GM12873 (cell line): ENCODE results near the gene CD52.

Experiments used
- TF ChIP-seq, protein P1 (sequence below): IDR thresholded peaks from 2 replicates; pipeline ENCODE4 v1.5.1; 2012; ENCODE audit warnings: low read depth, mild to moderate bottlenecking, moderate library complexity, low read length, control low read depth; ENCODE audit not compliant: insufficient read depth; ENCODE audit errors: missing control alignments

CD52 gene

DNA sequence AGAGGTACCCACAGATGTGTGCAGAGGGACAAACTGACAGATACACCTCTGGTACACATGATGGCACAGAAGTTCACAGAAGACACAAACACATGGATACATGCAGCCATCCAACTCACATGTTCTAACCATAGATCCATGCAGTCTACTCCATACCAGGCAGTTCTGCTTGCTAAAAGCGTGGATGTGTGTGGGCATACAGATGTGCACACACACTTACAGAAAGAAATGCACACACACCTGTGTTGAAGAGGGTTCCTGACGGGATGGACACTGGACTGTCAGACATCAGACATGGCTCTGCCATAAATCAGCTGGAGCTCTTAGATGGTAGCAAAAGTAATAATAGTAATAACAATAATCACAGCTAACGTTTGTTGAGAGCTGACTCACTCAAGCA, 6.8 kb downstream of the CD52 start:
- TF ChIP-seq, protein P1, sequence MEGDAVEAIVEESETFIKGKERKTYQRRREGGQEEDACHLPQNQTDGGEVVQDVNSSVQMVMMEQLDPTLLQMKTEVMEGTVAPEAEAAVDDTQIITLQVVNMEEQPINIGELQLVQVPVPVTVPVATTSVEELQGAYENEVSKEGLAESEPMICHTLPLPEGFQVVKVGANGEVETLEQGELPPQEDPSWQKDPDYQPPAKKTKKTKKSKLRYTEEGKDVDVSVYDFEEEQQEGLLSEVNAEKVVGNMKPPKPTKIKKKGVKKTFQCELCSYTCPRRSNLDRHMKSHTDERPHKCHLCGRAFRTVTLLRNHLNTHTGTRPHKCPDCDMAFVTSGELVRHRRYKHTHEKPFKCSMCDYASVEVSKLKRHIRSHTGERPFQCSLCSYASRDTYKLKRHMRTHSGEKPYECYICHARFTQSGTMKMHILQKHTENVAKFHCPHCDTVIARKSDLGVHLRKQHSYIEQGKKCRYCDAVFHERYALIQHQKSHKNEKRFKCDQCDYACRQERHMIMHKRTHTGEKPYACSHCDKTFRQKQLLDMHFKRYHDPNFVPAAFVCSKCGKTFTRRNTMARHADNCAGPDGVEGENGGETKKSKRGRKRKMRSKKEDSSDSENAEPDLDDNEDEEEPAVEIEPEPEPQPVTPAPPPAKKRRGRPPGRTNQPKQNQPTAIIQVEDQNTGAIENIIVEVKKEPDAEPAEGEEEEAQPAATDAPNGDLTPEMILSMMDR: no peak

DNA sequence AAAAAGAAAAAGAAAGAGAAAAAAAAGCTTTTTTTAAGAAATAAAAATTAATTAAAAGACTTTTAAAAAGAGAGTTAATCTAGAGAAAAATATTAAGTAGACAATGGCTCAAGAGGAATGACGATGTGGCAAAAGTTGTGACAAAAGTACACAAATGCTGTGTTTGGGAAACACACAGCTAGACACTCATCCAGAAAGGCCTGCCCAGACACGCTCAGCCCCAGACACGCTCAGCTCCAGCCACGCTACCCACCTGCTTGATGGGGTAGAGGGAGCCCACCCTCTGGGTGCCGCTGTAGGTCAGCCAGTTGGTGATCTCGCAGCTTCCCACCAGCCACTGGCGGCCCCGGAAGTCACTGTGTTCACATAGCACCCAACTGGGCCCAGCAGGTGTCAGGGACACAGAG, 10.2 kb downstream of the CD52 start:
- TF ChIP-seq, protein P1: no peak

DNA sequence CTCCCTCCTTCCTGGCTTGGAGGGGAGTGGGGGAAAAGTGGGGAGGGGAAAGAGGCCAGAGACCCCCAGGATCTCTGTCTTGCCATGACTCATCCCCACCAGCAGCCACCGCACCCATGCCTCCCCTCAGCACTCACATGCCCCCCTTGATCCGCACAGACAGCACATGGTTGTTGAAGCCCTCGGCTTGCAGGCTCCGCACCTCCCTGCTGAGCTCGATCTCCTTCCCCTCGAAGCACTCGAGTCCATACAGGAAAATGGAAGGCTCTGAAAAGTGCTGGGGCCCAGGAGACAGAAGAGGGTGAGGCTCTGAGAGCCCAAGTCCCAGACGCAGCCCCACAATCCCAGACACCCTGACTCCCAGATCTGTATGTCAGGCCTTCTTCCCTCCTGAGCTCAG, 10.8 kb downstream of the CD52 start:
- TF ChIP-seq, protein P1: no peak

DNA sequence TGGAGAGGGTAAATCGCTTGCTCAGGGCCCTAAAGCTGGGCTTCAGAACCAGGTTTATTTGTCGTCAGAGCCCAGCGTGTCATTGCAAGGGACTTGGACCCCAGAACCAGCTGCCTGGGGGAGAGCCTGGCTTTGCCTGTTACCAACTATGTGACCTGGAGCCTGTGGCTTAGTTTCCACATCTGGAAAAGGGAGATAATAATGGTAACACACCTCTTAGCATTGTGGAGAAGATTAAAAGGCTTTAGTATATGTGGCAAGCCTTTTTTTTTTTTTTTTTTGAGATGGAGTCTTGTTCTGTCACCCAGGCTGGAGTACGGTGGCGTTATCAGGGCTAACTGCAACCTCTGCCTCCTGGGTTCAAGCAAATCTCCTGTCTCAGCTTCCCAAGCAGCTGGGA, 12.5 kb downstream of the CD52 start:
- TF ChIP-seq, protein P1: no peak

DNA sequence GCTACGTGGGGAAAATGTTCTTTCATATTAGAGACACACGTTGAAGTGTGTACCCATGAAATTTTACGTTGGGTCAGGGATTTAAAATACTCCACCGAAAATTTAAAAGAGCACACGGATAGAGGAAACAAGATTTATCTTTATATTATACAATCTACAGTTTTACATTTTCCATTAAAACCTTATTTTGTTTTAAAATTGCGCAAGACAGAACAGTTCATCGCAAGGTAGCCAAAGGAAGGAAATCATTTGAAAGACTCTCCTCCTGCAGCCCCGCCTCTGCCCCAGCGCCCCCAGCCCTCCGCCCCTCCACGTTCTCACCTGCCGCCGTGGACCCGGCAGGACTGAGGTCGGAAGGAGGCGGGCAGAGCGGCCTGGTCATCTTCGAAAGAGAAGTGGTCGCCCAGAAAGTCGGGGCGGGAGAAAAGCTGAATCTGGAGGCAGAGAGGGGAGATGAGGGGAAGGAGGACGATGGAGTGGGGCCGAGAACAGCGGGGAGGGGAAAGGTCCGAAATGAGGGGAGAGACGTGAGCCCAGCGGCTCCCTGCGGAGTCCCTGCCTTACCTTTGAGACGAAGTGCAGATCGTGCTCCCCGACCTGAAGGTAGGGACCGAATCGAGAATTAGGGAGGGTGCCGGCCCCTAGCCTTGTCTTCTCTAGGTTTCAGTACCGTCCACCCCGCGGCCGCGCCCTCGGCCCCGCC, 18.2 kb downstream of the CD52 start:
- TF ChIP-seq, protein P1: no peak

DNA sequence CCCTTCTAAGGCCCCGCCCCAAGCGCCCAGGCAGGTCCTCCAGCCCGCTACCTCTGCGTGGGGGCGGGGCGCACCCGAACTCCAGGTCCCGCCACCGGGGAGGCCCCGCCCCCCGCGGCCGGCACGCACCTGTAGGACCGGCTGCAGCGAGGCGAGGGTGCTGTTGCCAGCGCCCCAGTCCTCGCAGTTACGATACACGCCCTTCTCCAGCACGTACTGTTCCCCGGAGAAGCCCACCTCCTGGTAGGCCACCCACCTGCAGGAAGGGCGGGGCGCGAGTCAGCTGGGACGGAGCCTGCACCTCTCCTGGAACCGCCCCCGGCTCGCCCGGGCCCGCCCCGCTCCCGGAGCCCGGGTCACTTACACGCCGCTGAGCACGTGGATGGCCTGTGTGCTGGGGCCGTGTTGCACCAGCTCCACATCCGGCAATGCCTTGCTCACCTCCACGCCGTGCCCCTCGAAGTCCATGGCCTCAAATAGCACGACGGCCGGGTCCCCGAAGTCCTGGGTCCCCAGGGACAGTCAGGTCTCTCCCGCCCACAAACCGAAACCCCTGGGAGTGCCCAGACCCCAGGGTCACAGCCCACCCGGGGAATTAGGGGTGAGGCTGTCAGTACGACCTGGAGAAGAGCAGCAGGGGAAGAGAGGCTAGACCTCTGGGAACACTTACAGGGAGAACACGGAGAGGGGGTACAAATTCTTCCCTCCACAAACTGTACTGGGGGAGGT, 18.9 kb downstream of the CD52 start:
- TF ChIP-seq, protein P1: no peak

DNA sequence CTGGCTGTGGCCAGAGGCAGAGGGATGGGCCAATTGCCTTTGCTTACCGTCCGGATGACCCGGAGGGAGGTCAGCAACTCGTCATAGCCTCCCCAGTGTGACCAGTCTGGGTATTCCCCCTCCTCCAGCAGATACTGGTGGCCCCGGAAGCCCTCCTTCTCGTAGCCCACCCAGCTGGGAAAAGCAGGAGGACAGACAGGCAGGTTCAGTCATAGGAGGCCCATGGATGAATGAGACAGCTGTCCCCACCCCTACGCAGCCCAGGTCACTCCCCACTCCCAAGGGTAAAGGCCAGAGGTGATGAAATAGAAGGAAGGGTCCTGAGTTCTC, 19.4 kb downstream of the CD52 start:
- TF ChIP-seq, protein P1: no peak
